Panc1 (cell line): ENCODE data around the gene USB1. TPM values are rescaled to one million over a fixed set of nuclear protein-coding genes. Genes with fewer than 3 reads are reported as not detected.

Source experiments
- ATAC-seq: fragments of 200-7000 bp; cut with Tn5 transposase; 2 replicates; pipeline ENCODE4 v1.9.1; 2020; ENCODE audit warnings: mild to moderate bottlenecking, moderate library complexity
- BruUV-seq: library from RNA; stranded (reverse); fragments of 400-500 nt; replicated peaks from 2 replicates; lab custom pipeline; 2021; lab: Mats Ljungman, UMichigan
- CTCF ChIA-PET: fragments of 300-600 bp; sonication (Branson Sonifier 250); formaldehyde crosslinking; loops from one replicate; lab custom pipeline; 2022; ENCODE audit warnings: antibody characterized with exemption; lab: Charles Lee
- POLR2A ChIA-PET: fragments of 300-600 bp; sonication (Branson Sonifier 250); formaldehyde crosslinking; loops from one replicate; lab custom pipeline; 2022; ENCODE audit warnings: antibody characterized with exemption; lab: Charles Lee
- DNase-seq: peaks from one replicate; pipeline ENCODE4 v3.0.0-alpha.2; 2010; ENCODE audit warnings: low read depth, low spot score
- H3K27ac ChIP-seq: 2 replicates; pipeline ENCODE4 v1.5.1; 2011; ENCODE audit warnings: mild to moderate bottlenecking, low read length, inconsistent platforms
- H3K27me3 ChIP-seq: fragments of 200-500 bp; sonication (Bioruptor generic); 2 replicates; pipeline ENCODE4 v1.6.0; 2014; ENCODE audit warnings: low read length, inconsistent platforms; ENCODE audit not compliant: control insufficient read depth, insufficient read depth
- H3K36me3 ChIP-seq: fragments of 200-500 bp; sonication (Bioruptor generic); 2 replicates; pipeline ENCODE4 v1.5.1; 2014; ENCODE audit warnings: inconsistent platforms, mild to moderate bottlenecking, low read length, moderate library complexity; ENCODE audit not compliant: control insufficient read depth, insufficient read depth
- H3K4me1 ChIP-seq: 2 replicates; pipeline ENCODE4 v1.5.1; 2011; ENCODE audit warnings: inconsistent platforms, mild to moderate bottlenecking, low read length, moderate library complexity; ENCODE audit not compliant: control insufficient read depth, insufficient read depth
- H3K4me3 ChIP-seq, 2 experiments: 2 replicates each; pipeline ENCODE4 v1.5.1; 2011 to 2012; ENCODE audit warnings: low read depth in 2 of 2, low read length in 2 of 2, mild to moderate bottlenecking in 2 of 2, inconsistent platforms in 1 of 2, moderate library complexity in 1 of 2
- H3K9me3 ChIP-seq: fragments of 200-500 bp; sonication (Bioruptor generic); 2 replicates; pipeline ENCODE4 v1.5.1; 2014; ENCODE audit warnings: low read depth, mild to moderate bottlenecking, inconsistent platforms, low read length, moderate library complexity; ENCODE audit not compliant: control insufficient read depth, insufficient read depth
- POLR2AphosphoS5 ChIP-seq: IDR thresholded peaks from 2 replicates; pipeline ENCODE4 v1.6.1; 2012; ENCODE audit warnings: mild to moderate bottlenecking, low read depth, low read length, moderate library complexity
- SIN3A ChIP-seq: IDR thresholded peaks from 2 replicates; pipeline ENCODE4 v1.6.1; 2012; ENCODE audit warnings: low read depth, mild to moderate bottlenecking, low read length, moderate library complexity, borderline replicate concordance; ENCODE audit not compliant: insufficient read depth
- TCF7L2 ChIP-seq: IDR thresholded peaks from 2 replicates; pipeline ENCODE4 v1.6.1; 2011; ENCODE audit warnings: mild to moderate bottlenecking, low read depth, low read length, inconsistent platforms
- in situ Hi-C: cut with HindIII; loops from 2 replicates; pipeline ENCODE4 v1.10.0; 2016; ENCODE audit warnings: low sequenced_read_pairs, low pct_unique_long_range_greater_than_20kb
- intact Hi-C: fragments of 100-400 bp; cut with micrococcal nuclease; formaldehyde crosslinking; loops from one replicate; pipeline ENCODE4 v1.10.0; 2022; ENCODE audit not compliant: unreplicated experiment
- total RNA-seq: library from RNA; stranded (reverse); gene quantifications from one replicate; pipeline ENCODE4 v1.2.1, GENCODE V29; 2021; ENCODE audit not compliant: unreplicated experiment
- TF ChIP-seq, protein P1 (sequence below): fragments of 450-650 bp; IDR thresholded peaks from 2 replicates; pipeline ENCODE4 v1.5.1; 2017; ENCODE audit warnings: mild to moderate bottlenecking
- TF ChIP-seq, protein P2 (sequence below), 2 experiments: IDR thresholded peaks; 2 replicates each; pipeline ENCODE4 v1.6.1; 2011 to 2012; ENCODE audit warnings: low read depth in 2 of 2, control low read depth in 1 of 2, low read length in 1 of 2, mild to moderate bottlenecking in 1 of 2, moderate library complexity in 1 of 2; ENCODE audit not compliant: insufficient read depth in 1 of 2

The USB1 gene
- total RNA-seq, 1 experiment from 2014 or later: 58.2 TPM

DNA sequence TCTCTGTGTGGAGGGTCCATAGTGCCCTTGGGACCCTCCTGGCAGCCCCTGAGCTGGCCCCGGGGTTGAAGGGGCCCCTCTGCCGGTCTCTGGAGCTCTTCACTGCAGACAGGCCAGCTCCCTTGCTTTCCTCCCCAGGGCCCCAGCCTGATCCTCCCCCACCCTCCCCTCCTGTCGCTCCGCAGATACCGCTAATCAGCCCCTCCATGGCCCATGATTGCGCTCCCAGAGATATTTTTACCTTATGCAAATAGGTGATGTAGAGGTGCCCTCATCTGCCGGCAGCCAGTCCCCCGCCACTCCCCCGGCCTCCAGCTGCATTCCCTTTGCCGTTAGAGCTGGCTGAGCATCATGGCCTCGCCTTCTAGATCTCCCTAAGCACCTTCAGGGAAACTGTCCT, 33.6 kb downstream of the USB1 start:
- CTCF ChIA-PET: no interaction called here
- Histone ChIP-seq H3K27ac (no peak overlapping the region), H3K4me3 (no peak overlapping the region), H3K36me3 (no peaks in the 10 kb centered on the region), H3K27me3 (no peaks in the 10 kb centered on the region), H3K9me3 (no peaks in the 10 kb centered on the region), H3K4me1 (no peaks in the 10 kb centered on the region)
- ATAC-seq (no peak), DNase-seq (no peak)
- TF ChIP-seq, protein P1, sequence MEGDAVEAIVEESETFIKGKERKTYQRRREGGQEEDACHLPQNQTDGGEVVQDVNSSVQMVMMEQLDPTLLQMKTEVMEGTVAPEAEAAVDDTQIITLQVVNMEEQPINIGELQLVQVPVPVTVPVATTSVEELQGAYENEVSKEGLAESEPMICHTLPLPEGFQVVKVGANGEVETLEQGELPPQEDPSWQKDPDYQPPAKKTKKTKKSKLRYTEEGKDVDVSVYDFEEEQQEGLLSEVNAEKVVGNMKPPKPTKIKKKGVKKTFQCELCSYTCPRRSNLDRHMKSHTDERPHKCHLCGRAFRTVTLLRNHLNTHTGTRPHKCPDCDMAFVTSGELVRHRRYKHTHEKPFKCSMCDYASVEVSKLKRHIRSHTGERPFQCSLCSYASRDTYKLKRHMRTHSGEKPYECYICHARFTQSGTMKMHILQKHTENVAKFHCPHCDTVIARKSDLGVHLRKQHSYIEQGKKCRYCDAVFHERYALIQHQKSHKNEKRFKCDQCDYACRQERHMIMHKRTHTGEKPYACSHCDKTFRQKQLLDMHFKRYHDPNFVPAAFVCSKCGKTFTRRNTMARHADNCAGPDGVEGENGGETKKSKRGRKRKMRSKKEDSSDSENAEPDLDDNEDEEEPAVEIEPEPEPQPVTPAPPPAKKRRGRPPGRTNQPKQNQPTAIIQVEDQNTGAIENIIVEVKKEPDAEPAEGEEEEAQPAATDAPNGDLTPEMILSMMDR: no peak
- TF ChIP-seq, protein P2, sequence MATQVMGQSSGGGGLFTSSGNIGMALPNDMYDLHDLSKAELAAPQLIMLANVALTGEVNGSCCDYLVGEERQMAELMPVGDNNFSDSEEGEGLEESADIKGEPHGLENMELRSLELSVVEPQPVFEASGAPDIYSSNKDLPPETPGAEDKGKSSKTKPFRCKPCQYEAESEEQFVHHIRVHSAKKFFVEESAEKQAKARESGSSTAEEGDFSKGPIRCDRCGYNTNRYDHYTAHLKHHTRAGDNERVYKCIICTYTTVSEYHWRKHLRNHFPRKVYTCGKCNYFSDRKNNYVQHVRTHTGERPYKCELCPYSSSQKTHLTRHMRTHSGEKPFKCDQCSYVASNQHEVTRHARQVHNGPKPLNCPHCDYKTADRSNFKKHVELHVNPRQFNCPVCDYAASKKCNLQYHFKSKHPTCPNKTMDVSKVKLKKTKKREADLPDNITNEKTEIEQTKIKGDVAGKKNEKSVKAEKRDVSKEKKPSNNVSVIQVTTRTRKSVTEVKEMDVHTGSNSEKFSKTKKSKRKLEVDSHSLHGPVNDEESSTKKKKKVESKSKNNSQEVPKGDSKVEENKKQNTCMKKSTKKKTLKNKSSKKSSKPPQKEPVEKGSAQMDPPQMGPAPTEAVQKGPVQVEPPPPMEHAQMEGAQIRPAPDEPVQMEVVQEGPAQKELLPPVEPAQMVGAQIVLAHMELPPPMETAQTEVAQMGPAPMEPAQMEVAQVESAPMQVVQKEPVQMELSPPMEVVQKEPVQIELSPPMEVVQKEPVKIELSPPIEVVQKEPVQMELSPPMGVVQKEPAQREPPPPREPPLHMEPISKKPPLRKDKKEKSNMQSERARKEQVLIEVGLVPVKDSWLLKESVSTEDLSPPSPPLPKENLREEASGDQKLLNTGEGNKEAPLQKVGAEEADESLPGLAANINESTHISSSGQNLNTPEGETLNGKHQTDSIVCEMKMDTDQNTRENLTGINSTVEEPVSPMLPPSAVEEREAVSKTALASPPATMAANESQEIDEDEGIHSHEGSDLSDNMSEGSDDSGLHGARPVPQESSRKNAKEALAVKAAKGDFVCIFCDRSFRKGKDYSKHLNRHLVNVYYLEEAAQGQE (IDR thresholded peaks at IDR 0.05; ENCODE audit: insufficient read depth in 1 of 2, low read depth in 2 of 2, low read length in 1 of 2): no peak
- TF ChIP-seq SIN3A (no peak), POLR2AphosphoS5 (no peak), TCF7L2 (no peak)
- no TSS peak for BruUV-seq
- in situ Hi-C loops (no loop called here), intact Hi-C loops (no loop called here)
- POLR2A ChIA-PET: no interaction called here

DNA sequence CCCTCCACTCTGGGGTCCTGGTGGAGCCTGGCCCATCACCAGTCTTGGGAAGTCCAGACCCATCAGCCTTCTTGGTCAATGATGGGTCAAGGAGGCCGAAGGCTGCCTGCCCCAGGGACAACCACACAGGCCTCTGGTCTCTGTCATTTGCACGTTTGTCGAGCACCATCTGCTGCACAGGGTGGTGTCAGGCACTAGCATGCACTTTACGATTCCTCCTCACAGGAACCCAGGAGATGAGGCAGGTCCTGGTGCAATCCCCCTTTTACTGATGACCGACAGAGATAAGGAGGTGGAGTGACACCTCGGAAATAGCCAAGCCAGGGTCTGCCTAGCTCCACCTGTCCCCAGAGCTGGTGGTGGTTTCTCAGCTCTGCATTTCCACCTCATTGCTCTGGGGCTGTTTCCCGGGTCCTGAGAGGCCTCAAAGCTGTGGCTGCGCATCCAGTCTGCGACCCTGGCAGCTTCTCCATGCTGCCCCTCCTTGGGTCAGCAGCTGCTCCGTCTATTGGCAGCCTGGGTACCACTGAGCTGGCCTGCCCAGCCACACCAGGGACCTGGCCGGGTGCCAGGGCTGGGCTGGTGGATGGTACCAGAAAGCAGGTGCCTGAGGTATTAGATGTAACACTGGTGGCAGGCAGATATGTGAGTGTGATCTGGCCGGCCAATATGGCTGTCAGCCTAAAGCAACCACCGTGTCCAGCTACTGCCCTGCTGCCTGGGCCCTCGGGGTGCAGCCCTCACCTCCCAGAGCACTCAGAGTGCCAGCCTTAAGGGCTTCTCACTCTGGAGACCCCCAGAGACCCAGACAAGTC, 34.4 kb downstream of the USB1 start:
- no peak overlapping the region for H3K27ac ChIP-seq
- ATAC-seq: no peak
- BruUV-seq: no TSS peak
- intact Hi-C loops (no loop called here), in situ Hi-C loops (no loop called here)
- no peaks in the 10 kb centered on the region for H3K27me3 ChIP-seq
- POLR2A ChIA-PET: no interaction called here
- TF ChIP-seq, protein P2 (IDR thresholded peaks at IDR 0.05; ENCODE audit: insufficient read depth in 1 of 2, low read depth in 2 of 2, low read length in 1 of 2): no peak
- no peak for TF ChIP-seq SIN3A
- no peak for TF ChIP-seq TCF7L2
- no peak for TF ChIP-seq POLR2AphosphoS5
- TF ChIP-seq, protein P1: no peak
- H3K9me3 ChIP-seq: no peaks in the 10 kb centered on the region
- CTCF ChIA-PET: no interaction called here
- H3K36me3 ChIP-seq: no peaks in the 10 kb centered on the region
- no peak for DNase-seq
- no peaks in the 10 kb centered on the region for H3K4me1 ChIP-seq
- H3K4me3 ChIP-seq: no peak overlapping the region
